K562 (cell line): ENCODE results near the gene VHLL. TPM values are rescaled to one million over a fixed set of nuclear protein-coding genes. Genes with fewer than 3 reads are reported as not detected.

ENCODE experiments used
- GATAD2B ChIP-seq: fragments of 450-650 bp; IDR thresholded peaks from 2 replicates; pipeline ENCODE4 v1.6.1; 2017; ENCODE audit warnings: mild to moderate bottlenecking, borderline replicate concordance
- GTF2A2 ChIP-seq: IDR thresholded peaks from 2 replicates; pipeline ENCODE4 v1.6.1; 2016; ENCODE audit warnings: mild to moderate bottlenecking, missing genetic modification characterization, missing compliant biosample characterization
- JUNB ChIP-seq: fragments of 450-650 bp; formaldehyde crosslinking; conservative IDR thresholded peaks from 2 replicates; pipeline ENCODE4 v1.4.0; 2020; ENCODE audit warnings: mild to moderate bottlenecking
- POLR2AphosphoS2 ChIP-seq: IDR thresholded peaks from 2 replicates; pipeline ENCODE4 v1.6.1; 2012; ENCODE audit warnings: low read length, improper control_type of control experiment
- RBM34 ChIP-seq: fragments of 200-400 bp; formaldehyde crosslinking; IDR thresholded peaks from 2 replicates; pipeline ENCODE4 v1.6.1; 2018; ENCODE audit warnings: low read length, borderline replicate concordance; ENCODE audit not compliant: insufficient read depth
- SMAD4 ChIP-seq: fragments of 250-450 bp; sonication (Bioruptor Pico); conservative IDR thresholded peaks from 2 replicates; pipeline ENCODE4 v1.8.0; 2021; ENCODE audit warnings: inconsistent platforms, mild to moderate bottlenecking, moderate library complexity
- SMARCE1 ChIP-seq: fragments of 450-650 bp; IDR thresholded peaks from 2 replicates; pipeline ENCODE4 v1.7.1; 2016; ENCODE audit warnings: mild to moderate bottlenecking
- SNRNP70 ChIP-seq: fragments of 200-400 bp; formaldehyde crosslinking; optimal IDR thresholded peaks from 2 replicates; pipeline ENCODE3; 2017; ENCODE audit warnings: low read depth, low read length
- SREBF2 ChIP-seq: sonication (generic); formaldehyde crosslinking; IDR thresholded peaks from 2 replicates; pipeline ENCODE4 v1.4.0; 2020; ENCODE audit warnings: mild to moderate bottlenecking, missing genetic modification reagents
- ZNF507 ChIP-seq: conservative IDR thresholded peaks from 2 replicates; pipeline ENCODE4 v1.6.1; 2017; ENCODE audit warnings: missing genetic modification characterization, missing compliant biosample characterization
- ZNF77 ChIP-seq: fragments of 250-450 bp; sonication (Bioruptor Pico); IDR thresholded peaks from 2 replicates; pipeline ENCODE4 v1.5.0; 2020
- ZSCAN32 ChIP-seq: fragments of 450-650 bp; formaldehyde crosslinking; IDR thresholded peaks from 2 replicates; pipeline ENCODE4 v1.4.0; 2020; ENCODE audit warnings: mild to moderate bottlenecking, moderate library complexity
- polyA plus RNA-seq, 8 experiments: library from polyadenylated mRNA; depleted of rRNA in 4 of 8; stranded (reverse) in 5 of 8; unstranded in 3 of 8; fragments of >200 nt; fragmentation: Nextera tagmentation in 2 of 8; fragmentation: Illumina TruSeq in 1 of 8; extraction: Ambion mirVana in 2 of 8; extraction: Trizol in 1 of 8; gene quantifications; 2 replicates each; pipeline versions ENCODE4 v1.2.1 to v1.2.3, GENCODE V29; 2011 to 2014; ENCODE audit warnings: inconsistent platforms in 1 of 8, missing spikeins in 1 of 8
- total RNA-seq, 7 experiments: library from RNA; depleted of rRNA in 6 of 7; stranded (reverse); fragments of >200 nt in 6 of 7; fragmentation: Illumina TruSeq in 2 of 7; extraction: Trizol in 2 of 7; gene quantifications; 2 replicates each; pipeline versions ENCODE4 v1.2.1 to v1.2.3, GENCODE V29; 2011 to 2021; ENCODE audit warnings: low replicate concordance in 1 of 7

Gene VHLL
- total and polyA plus RNA-seq, 9 of the 15 experiments (the other 6 are each of a cell fraction or from before 2014, with no cell fraction given), result not detected

DNA sequence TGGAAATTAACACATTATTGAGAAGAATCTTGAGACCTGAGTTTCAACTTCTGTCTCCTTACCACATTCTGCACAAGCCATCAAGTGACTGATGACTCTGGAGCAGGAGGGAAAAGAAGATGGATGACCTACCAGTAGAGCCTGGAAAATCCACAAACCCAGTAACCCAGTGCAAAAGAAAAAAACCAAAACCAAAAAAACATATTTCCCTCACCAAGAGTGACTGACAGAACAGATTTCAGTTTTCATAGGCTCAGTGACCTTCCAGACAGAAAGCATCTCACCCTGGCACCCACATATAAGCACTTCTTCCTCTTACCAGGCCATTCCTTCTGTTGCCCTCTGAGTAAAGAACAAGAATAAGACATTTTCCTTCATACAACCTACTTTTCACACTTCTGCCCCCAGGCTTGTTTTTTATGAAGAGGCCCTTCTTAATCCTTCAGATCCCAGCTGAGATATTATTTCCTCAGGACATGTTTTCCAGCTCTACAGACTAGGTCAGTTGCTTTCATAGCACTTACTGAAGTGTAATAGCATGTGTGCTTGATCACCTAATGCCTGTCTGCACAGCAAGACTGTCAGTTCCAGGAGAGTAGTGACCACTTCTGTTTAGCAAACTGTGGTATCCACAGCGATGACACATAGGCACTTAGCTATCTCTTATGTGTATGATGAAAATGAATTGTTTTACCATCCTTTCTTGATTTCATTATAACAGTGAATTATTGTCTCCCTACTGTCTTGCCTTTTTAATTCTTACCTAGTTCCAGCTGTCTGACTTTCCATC, 43.3 kb upstream of the VHLL start (continued):
- no peak for TF ChIP-seq POLR2AphosphoS2
- no peak for TF ChIP-seq SMAD4
- no peak for TF ChIP-seq SREBF2 (CRISPR knock-in tag)
- TF ChIP-seq JUNB, result no peak
- no peak for TF ChIP-seq ZNF507
- TF ChIP-seq GTF2A2 (tag), result no peak
- no peak for TF ChIP-seq GATAD2B
- no peak for TF ChIP-seq SNRNP70
- no peak for TF ChIP-seq RBM34
- no peak for TF ChIP-seq ZSCAN32 (CRISPR knock-in tag)
- no peak for TF ChIP-seq SMARCE1
- TF ChIP-seq ZNF77 (CRISPR knock-in tag), result no peak
